Activated CD4-positive, alpha-beta memory T cell treated with anti-CD3 and anti-CD28 coated beads, Interleukin-2, amount 10 ng/mL, durations not matched to agents 7 days and 5 days (primary cell): Measurements from ENCODE around the gene SHMT2. TPM values are rescaled to one million over a fixed set of nuclear protein-coding genes. Genes with fewer than 3 reads are reported as not detected.

ENCODE experiments used
- CTCF ChIA-PET: fragments of 350-600 bp; sonication (Branson Sonifier 250); formaldehyde crosslinking; loops from one replicate; lab custom pipeline; 2021; ENCODE audit warnings: antibody characterized with exemption, inconsistent platforms; lab: Charles Lee
- POLR2A ChIA-PET: fragments of 350-600 bp; sonication (Branson Sonifier 250); formaldehyde crosslinking; loops from one replicate; lab custom pipeline; 2021; ENCODE audit warnings: antibody characterized with exemption; lab: Charles Lee
- DNase-seq: peaks from one replicate; pipeline ENCODE4 v3.0.0-alpha.2; 2020
- H3K27ac Mint-ChIP-seq: one replicate; pipeline ENCODE4 v1.8.0; 2021; ENCODE audit warnings: mild to moderate bottlenecking, mixed read lengths
- H3K27me3 Mint-ChIP-seq: one replicate; pipeline ENCODE4 v1.8.0; 2021; ENCODE audit warnings: mixed read lengths
- H3K36me3 Mint-ChIP-seq: one replicate; pipeline ENCODE4 v1.8.0; 2021; ENCODE audit warnings: low read depth, mixed read lengths
- H3K4me1 Mint-ChIP-seq: one replicate; pipeline ENCODE4 v1.8.0; 2021; ENCODE audit warnings: mixed read lengths
- H3K4me3 Mint-ChIP-seq: one replicate; pipeline ENCODE4 v1.8.0; 2021; ENCODE audit warnings: mild to moderate bottlenecking, mixed read lengths
- H3K9me3 Mint-ChIP-seq: one replicate; pipeline ENCODE4 v1.8.0; 2021; ENCODE audit warnings: mixed read lengths
- total RNA-seq, 2 experiments: library from RNA; stranded (reverse); gene quantifications; one replicate each; pipeline ENCODE4 v1.2.3, GENCODE V29; 2021

The SHMT2 gene
- total RNA-seq, 2 experiments from 2014 or later = 224 to 244 TPM

DNA sequence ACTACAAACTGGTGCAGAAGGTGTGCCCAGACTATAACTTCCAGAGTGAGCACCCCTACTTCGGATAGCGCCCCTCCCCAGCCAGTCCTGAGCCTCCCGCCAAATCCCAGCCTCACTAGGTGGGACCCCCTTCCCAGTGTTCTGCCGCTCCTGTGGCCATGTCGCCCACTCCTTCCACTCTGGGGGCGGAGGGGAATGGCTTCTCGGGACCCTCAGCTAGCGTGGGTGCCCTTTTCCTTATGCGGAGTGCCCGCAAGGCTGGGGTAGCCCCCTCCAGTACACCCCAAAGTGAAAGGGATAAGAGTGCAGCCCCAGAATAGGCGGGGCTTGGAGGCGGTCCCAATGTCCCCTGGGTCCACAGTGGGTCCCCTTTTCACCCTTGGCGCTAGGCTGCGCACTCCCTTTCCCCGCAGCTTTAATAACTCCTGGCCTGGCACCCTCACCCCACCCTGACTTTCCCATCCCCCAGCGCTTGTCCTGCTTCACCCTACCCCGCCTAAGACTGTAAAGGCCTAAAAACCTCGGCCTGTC, 3.8 kb upstream of the SHMT2 start:
- no peaks in the 10 kb centered on the region for H3K9me3 Mint-ChIP-seq
- peaks cover 15% of the 10 kb centered on the region for H3K36me3 Mint-ChIP-seq
- CTCF ChIA-PET = interaction anchor here (1.1 to 7.3 kb wide), 5 partner anchors 12 to 233 kb away, joined by 3 to 110 read pairs (median 16); partner anchors contain the start of gene STAT6
- no peak for DNase-seq
- POLR2A ChIA-PET = interaction anchor here (0.6 to 4.3 kb wide), 5 partner anchors 10 to 17 kb away, joined by 3 to 34 read pairs (median 5); no protein-coding TSS in a partner anchor
- peaks cover 62% of the 10 kb centered on the region for H3K4me1 Mint-ChIP-seq
- H3K27ac Mint-ChIP-seq = no peak overlapping the region
- H3K27me3 Mint-ChIP-seq = peaks cover 56% of the 10 kb centered on the region
- H3K4me3 Mint-ChIP-seq = peak overlapping the region; percentile 50

GRCh38 chr12:57226588-57227314, 2.8 kb upstream of the SHMT2 start:
- H3K4me3 Mint-ChIP-seq = no peak overlapping the region
- H3K9me3 Mint-ChIP-seq = no peaks in the 10 kb centered on the region
- peaks cover 66% of the 10 kb centered on the region for H3K4me1 Mint-ChIP-seq
- peaks cover 46% of the 10 kb centered on the region for H3K27me3 Mint-ChIP-seq
- peaks cover 22% of the 10 kb centered on the region for H3K36me3 Mint-ChIP-seq
- DNase-seq = no peak
- ChIA-PET POLR2A (interaction anchor here (1.7 to 4.3 kb wide), 3 partner anchors 9 to 16 kb away, joined by 6 to 34 read pairs (median 11); partner anchors contain the start of gene NXPH4), CTCF (interaction anchor here (0.5 to 7.3 kb wide), 6 partner anchors 13 to 115 kb away, joined by 3 to 110 read pairs (median 10); partner anchors contain the start of gene STAT6)
- H3K27ac Mint-ChIP-seq = no peak overlapping the region

DNA sequence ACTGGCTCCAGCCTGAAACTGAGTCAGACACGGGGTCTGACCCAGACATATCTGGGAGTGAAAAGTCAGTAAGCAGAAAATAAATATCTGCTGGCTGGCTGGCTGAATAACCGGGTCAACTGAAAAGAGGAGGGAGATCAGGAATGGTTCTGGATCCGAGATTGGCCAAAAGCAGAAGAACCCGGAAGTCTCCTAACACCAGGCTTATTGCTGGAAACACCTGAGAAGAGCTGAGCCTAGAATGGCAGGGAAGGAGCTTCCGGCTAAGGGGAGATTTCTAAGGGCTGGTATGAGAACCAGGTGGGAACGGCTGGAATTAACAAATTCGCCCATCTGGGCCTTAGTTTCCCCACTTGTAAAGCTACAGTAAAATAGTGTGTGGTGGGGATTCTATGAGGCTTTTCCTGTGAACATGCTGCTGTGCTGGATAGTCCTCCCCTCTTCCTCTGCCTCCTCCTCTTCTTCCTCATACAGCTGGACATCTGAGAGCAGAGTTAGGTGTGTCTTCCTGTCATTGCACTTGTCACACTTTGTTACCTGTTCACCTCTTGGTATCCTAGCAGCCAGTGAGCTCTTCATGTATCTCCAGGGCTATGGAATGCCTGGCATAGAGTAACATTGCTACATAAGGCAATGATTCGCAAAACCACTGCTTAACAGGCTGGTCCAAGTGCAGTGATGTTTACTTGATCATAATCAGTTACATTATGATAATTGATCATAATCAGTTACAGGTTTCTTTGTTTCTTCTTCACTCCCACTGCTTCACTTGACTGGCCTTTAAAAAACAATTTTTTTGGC, 2.0 kb upstream of the SHMT2 start:
- H3K36me3 Mint-ChIP-seq = peaks cover 30% of the 10 kb centered on the region
- H3K27me3 Mint-ChIP-seq = peaks cover 39% of the 10 kb centered on the region
- CTCF ChIA-PET = interaction anchor here (0.5 to 7.3 kb wide), 6 partner anchors 10 to 103 kb away, joined by 3 to 110 read pairs (median 10); a partner anchor contains a TSS
- DNase-seq = no peak
- POLR2A ChIA-PET = interaction anchor here (1.7 to 4.3 kb wide), 3 partner anchors 10 to 15 kb away, joined by 6 to 34 read pairs (median 11); partner anchors contain the start of gene NXPH4
- H3K4me3 Mint-ChIP-seq = no peak overlapping the region
- peaks cover 73% of the 10 kb centered on the region for H3K4me1 Mint-ChIP-seq
- no peak overlapping the region for H3K27ac Mint-ChIP-seq
- H3K9me3 Mint-ChIP-seq = no peaks in the 10 kb centered on the region

GRCh38 chr12:57229046-57229633, 371 bp upstream of the SHMT2 start:
- peak; percentile 34 for DNase-seq
- peaks cover 27% of the 10 kb centered on the region for H3K27me3 Mint-ChIP-seq
- H3K27ac Mint-ChIP-seq = peak overlapping the region; percentile 80
- H3K4me3 Mint-ChIP-seq = peak overlapping the region; percentile 94
- peaks cover 45% of the 10 kb centered on the region for H3K36me3 Mint-ChIP-seq
- peaks cover 72% of the 10 kb centered on the region for H3K4me1 Mint-ChIP-seq
- ChIA-PET CTCF (interaction anchor here (0.7 to 7.3 kb wide), 15 partner anchors 11 to 245 kb away, joined by 3 to 146 read pairs (median 4); partner anchors contain the start of gene GLI1), POLR2A (interaction anchor here (1.1 to 3.5 kb wide), 10 partner anchors 10 to 593 kb away, joined by 3 to 51 read pairs (median 8); partner anchors contain the start of genes CDK4, NEMP1 and STAT6)
- no peaks in the 10 kb centered on the region for H3K9me3 Mint-ChIP-seq

GRCh38 chr12:57230381-57231155, 1.1 kb downstream of the SHMT2 start:
- Mint-ChIP-seq H3K4me3 (peak overlapping the region; percentile 94), H3K4me1 (peaks cover 72% of the 10 kb centered on the region), H3K27ac (peak overlapping the region; percentile 80), H3K36me3 (peaks cover 56% of the 10 kb centered on the region), H3K27me3 (peaks cover 17% of the 10 kb centered on the region), H3K9me3 (no peaks in the 10 kb centered on the region)
- POLR2A ChIA-PET = interaction anchor here (1.4 to 3.5 kb wide), 8 partner anchors 9 to 230 kb away, joined by 5 to 51 read pairs (median 9); partner anchors contain the start of genes GLI1, NEMP1 and STAT6
- DNase-seq = no peak
- CTCF ChIA-PET = interaction anchor here (1.5 to 7.3 kb wide), 4 partner anchors 11 to 228 kb away, joined by 3 to 146 read pairs (median 62); partner anchors contain the start of gene GLI1

DNA sequence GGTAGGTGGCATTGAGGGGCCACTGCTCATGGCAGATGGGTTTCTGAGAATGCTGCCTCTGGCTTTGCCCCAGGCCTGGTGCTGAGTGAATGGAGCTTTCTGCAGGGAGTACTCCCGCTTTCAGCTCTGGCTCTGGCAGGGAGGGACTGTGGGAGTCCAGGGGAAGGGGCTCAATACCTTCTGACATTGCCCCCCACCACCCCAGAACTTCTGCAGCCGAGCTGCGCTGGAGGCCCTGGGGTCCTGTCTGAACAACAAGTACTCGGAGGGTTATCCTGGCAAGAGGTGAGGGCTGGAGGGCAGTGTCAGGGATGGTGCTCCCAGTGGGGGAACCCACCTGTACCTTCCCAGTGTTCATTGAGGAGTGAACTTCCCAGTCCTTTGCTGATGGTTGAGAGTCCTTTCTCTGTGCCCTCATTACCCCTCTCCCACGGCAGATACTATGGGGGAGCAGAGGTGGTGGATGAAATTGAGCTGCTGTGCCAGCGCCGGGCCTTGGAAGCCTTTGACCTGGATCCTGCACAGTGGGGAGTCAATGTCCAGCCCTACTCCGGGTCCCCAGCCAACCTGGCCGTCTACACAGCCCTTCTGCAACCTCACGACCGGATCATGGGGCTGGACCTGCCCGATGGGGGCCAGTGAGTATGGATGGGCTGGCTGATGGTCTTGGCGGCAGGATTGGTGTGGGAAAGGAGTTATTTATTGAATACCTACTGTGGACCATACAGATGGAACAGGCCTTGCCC, 1.9 kb downstream of the SHMT2 start:
- POLR2A ChIA-PET = interaction anchor here (2.3 to 3.5 kb wide), 2 partner anchors 8 kb away, joined by 6 to 51 read pairs; no protein-coding TSS in a partner anchor
- Mint-ChIP-seq H3K9me3 (no peaks in the 10 kb centered on the region), H3K4me1 (peaks cover 71% of the 10 kb centered on the region), H3K27me3 (peaks cover 10% of the 10 kb centered on the region), H3K36me3 (peaks cover 61% of the 10 kb centered on the region), H3K27ac (no peak overlapping the region), H3K4me3 (peak overlapping the region; percentile 94)
- no peak for DNase-seq
- CTCF ChIA-PET = interaction anchor here (2.7 to 7.3 kb wide), 2 partner anchors 10 to 17 kb away, joined by 110 to 146 read pairs; a partner anchor contains a TSS

DNA sequence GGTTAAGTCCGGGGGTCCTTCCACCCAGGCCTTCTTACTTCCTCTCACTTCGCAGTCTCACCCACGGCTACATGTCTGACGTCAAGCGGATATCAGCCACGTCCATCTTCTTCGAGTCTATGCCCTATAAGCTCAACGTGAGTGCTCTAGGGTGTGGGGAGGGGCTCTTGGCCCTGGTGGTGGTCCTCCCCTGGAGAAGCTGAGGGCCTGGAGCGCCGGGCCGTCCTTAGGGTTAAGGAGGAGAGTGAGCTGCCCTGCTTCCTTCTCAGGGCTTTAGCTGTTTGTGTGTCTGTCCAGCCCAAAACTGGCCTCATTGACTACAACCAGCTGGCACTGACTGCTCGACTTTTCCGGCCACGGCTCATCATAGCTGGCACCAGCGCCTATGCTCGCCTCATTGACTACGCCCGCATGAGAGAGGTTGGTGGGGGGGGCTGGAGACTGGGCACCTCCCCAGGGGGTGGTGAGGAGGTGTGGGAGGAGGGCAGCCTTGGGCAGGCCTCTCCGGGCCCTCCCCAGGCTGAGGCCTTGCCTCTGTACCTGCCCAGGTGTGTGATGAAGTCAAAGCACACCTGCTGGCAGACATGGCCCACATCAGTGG, 2.7 kb downstream of the SHMT2 start:
- H3K27ac Mint-ChIP-seq = no peak overlapping the region
- no peak for DNase-seq
- peaks cover 12% of the 10 kb centered on the region for H3K27me3 Mint-ChIP-seq
- H3K4me1 Mint-ChIP-seq = peaks cover 73% of the 10 kb centered on the region
- H3K9me3 Mint-ChIP-seq = no peaks in the 10 kb centered on the region
- ChIA-PET CTCF (interaction anchor here (0.9 to 1.4 kb wide), 3 partner anchors 10 to 18 kb away, joined by 3 to 4 read pairs (median 3); no protein-coding TSS in a partner anchor), POLR2A (interaction anchor here (2.3 to 3.5 kb wide), 2 partner anchors 7 to 9 kb away, joined by 6 to 51 read pairs; no protein-coding TSS in a partner anchor)
- peaks cover 67% of the 10 kb centered on the region for H3K36me3 Mint-ChIP-seq
- H3K4me3 Mint-ChIP-seq = peak overlapping the region; percentile 21

- Mint-ChIP-seq H3K27ac (peak overlapping the region; percentile 28), H3K4me3 (no peak overlapping the region), H3K9me3 (no peaks in the 10 kb centered on the region), H3K4me1 (peaks cover 77% of the 10 kb centered on the region), H3K36me3 (peaks cover 71% of the 10 kb centered on the region), H3K27me3 (peaks cover 16% of the 10 kb centered on the region)
- CTCF ChIA-PET = interaction anchor here (1.2 to 1.4 kb wide), 3 partner anchors 8 to 20 kb away, joined by 3 to 4 read pairs (median 3); no protein-coding TSS in a partner anchor
- POLR2A ChIA-PET = interaction anchor here (2.3 kb wide), 1 partner anchor 10 kb away, joined by 6 read pairs; no protein-coding TSS in a partner anchor
- no peak for DNase-seq
These were observed 4.1 kb downstream of the SHMT2 start for GRCh38 chr12:57233357-57234232.

GRCh38 chr12:57234233-57234570, 4.7 kb downstream of the SHMT2 start:
- CTCF ChIA-PET = interaction anchor here (1.3 kb wide), 1 partner anchor 21 kb away, joined by 4 read pairs; no protein-coding TSS in a partner anchor
- POLR2A ChIA-PET = no interaction called here
- H3K4me1 Mint-ChIP-seq = peaks cover 75% of the 10 kb centered on the region
- no peak overlapping the region for H3K4me3 Mint-ChIP-seq
- H3K27me3 Mint-ChIP-seq = peaks cover 19% of the 10 kb centered on the region
- no peaks in the 10 kb centered on the region for H3K9me3 Mint-ChIP-seq
- peak overlapping the region; percentile 28 for H3K27ac Mint-ChIP-seq
- no peak for DNase-seq
- peaks cover 71% of the 10 kb centered on the region for H3K36me3 Mint-ChIP-seq

DNA sequence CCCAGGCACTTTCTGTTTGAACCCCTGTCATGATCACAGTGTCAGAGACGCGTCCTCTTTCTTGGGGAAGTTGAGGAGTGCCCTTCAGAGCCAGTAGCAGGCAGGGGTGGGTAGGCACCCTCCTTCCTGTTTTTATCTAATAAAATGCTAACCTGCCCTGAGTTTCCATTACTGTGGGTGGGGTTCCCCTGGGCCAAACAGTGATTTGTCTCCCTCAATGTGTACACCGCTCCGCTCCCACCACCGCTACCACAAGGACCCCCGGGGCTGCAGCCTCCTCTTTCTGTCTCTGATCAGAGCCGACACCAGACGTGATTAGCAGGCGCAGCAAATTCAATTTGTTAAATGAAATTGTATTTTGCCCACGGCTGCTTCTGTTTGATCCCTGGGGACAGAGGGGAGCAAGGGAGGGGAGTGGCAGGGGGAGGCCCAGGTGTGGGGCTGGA, 5.1 kb downstream of the SHMT2 start:
- no peaks in the 10 kb centered on the region for H3K9me3 Mint-ChIP-seq
- POLR2A ChIA-PET = no interaction called here
- no peak for DNase-seq
- peaks cover 19% of the 10 kb centered on the region for H3K27me3 Mint-ChIP-seq
- H3K4me3 Mint-ChIP-seq = no peak overlapping the region
- peaks cover 70% of the 10 kb centered on the region for H3K36me3 Mint-ChIP-seq
- no peak overlapping the region for H3K27ac Mint-ChIP-seq
- CTCF ChIA-PET = no interaction called here
- H3K4me1 Mint-ChIP-seq = peaks cover 75% of the 10 kb centered on the region
